ENCODE data around the gene HES7. TPM values are rescaled to one million over a fixed set of nuclear protein-coding genes. Genes with fewer than 3 reads are reported as not detected.

Gene HES7
- total RNA-seq, 1 experiment from 2014 or later, result 0.61 TPM

GRCh38 chr17:8131844-8132441, 8.0 kb upstream of the HES7 start:
- POLR2A ChIA-PET, result interaction anchor here (0.7 to 2.3 kb wide), 4 partner anchors 10 to 91 kb away, joined by 4 to 7 read pairs (median 4); partner anchors contain the start of gene AURKB

More at GRCh38 chr17:8131844-8132441, 8.0 kb upstream of the HES7 start:
- Histone ChIP-seq H3K4me3 (replicated peaks in 1 of 2; ENCODE audit: low read depth in 1 of 2, low read length in 2 of 2) (no peak overlapping the region), H3K27ac (ENCODE audit: low read depth, low read length) (no peak overlapping the region), H3K36me3 (ENCODE audit: control insufficient read depth in 1 of 2, insufficient read depth in 2 of 2, low read length in 2 of 2) (no peaks in the 10 kb centered on the region), H3K79me2 (ENCODE audit: insufficient read depth, low read length) (no peaks in the 10 kb centered on the region), H3K9ac (ENCODE audit: low read length) (no peak overlapping the region), H3K4me1 (ENCODE audit: control insufficient read depth in 1 of 2, insufficient read depth in 2 of 2, low read length in 2 of 2) (peaks cover 28 to 61% of the 10 kb centered on the region in 2 experiments), H3K9me3 (ENCODE audit: control insufficient read depth in 1 of 2, insufficient read depth in 1 of 2, low read depth in 1 of 2, low read length in 2 of 2) (no peaks in the 10 kb centered on the region), H3K4me2 (ENCODE audit: low read length) (no peak overlapping the region), H3K9me2 (ENCODE audit: insufficient read depth) (no peaks in the 10 kb centered on the region), H4K20me1 (ENCODE audit: insufficient read depth) (no peaks in the 10 kb centered on the region), H2AFZ (ENCODE audit: low read depth, low read length, poor library complexity, severe bottlenecking) (no peak overlapping the region), H3K27me3 (ENCODE audit: insufficient read depth, low read length) (no peaks in the 10 kb centered on the region)
- TF ChIP-seq EGR1 (IDR thresholded peaks at IDR 0.05; ENCODE audit: low read depth) (no peak), CTCF (IDR thresholded peaks at IDR 0.05 in 2 of 3, conservative IDR thresholded peaks at IDR 0.05 in 1 of 3; ENCODE audit: borderline replicate concordance in 1 of 3, insufficient read depth in 1 of 3, low read depth in 2 of 3, low read length in 2 of 3) (no peak), ELF1 (IDR thresholded peaks at IDR 0.05; ENCODE audit: borderline replicate concordance, low read depth) (no peak), CEBPB (IDR thresholded peaks at IDR 0.05; ENCODE audit: low read depth) (no peak)
- intact Hi-C loops (cut with micrococcal nuclease), result no loop called here
- CTCF ChIA-PET, result interaction anchor here (0.6 to 2.9 kb wide), 2 partner anchors 23 to 71 kb away, joined by 4 to 10 read pairs; no protein-coding TSS in a partner anchor
- RAD21 ChIA-PET (ENCODE audit: low non-redundant PET in 1 of 2, low total read pairs in 2 of 2, uncharacterized antibody in 2 of 2, unreplicated experiment in 2 of 2), result no interaction called here
- no TSS peak for BruUV-seq (replicated peaks)
- no peak for ATAC-seq
- DNase-seq (ENCODE audit: low read depth, low spot score), result no peak
